HG03064 (cell line): Measurements from ENCODE around the gene HS1BP3.

Experiments used
- ATAC-seq: cut with Tn5 transposase; IDR thresholded peaks from one replicate; pipeline ENCODE4 v1.9.1; 2021; ENCODE audit warnings: low read depth; ENCODE audit not compliant: unreplicated experiment

The HS1BP3 gene

GRCh38 chr2:20575935-20576597 lies 74.8 kb downstream of the HS1BP3 start:
- ATAC-seq, result no peak

GRCh38 chr2:20575414-20575813 lies 75.5 kb downstream of the HS1BP3 start:
- no peak for ATAC-seq

- no peak for ATAC-seq
These were observed 76.0 kb downstream of the HS1BP3 start for GRCh38 chr2:20574930-20575329.

DNA sequence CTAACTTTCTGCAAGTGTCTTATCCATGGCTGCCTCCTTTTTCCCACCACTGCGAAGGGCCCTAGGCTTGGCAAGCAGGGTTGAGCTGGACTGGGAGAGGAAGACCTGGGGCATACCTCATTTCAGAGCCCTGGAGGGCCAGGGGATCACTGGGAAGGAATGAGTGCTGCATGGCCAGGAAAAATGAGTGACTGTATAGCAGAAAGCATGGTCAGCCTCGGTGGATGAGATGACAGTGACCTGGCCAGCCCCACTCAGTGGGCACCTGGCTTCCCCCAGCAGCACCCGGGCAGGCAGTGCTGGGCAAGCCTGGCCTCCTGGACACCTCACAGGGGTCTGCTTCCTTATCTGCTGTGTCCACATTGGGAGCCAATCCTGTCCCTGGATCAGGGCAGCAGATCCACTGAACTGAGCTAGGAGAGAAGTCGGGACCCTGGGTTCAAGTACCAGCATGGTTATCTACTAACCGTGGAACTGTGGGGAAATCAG lies 76.4 kb downstream of the HS1BP3 start:
- ATAC-seq, result no peak

- no peak for ATAC-seq
These were observed 77.1 kb downstream of the HS1BP3 start for GRCh38 chr2:20573620-20574422.

DNA sequence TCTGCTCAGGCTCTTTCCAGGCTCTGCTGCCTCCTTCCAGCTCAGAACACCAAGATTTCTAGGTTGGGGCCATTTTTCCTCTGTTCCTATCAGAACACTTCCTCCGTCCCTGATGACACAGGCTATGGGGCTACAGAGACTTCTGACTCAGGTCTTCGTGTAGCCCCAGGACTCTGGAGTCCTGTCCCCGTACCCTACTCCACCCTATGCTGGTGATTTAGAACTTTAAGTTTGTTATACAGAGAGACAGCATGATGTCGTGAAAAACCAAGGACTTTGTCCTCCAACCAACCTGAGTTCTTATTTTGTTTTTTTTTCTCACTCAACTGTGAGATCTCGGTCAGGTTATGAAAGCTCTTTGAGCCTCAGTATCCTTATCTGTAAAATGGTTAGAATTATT lies 78.7 kb downstream of the HS1BP3 start:
- ATAC-seq, result no peak

- ATAC-seq, result no peak
These were observed 79.2 kb downstream of the HS1BP3 start for GRCh38 chr2:20571644-20572215.

- no peak for ATAC-seq
These were observed 79.7 kb downstream of the HS1BP3 start for GRCh38 chr2:20571231-20571630.

GRCh38 chr2:20570249-20570648 lies 80.6 kb downstream of the HS1BP3 start:
- no peak for ATAC-seq

GRCh38 chr2:20569464-20570223 lies 81.3 kb downstream of the HS1BP3 start:
- ATAC-seq, result no peak

GRCh38 chr2:20568501-20569463 lies 82.1 kb downstream of the HS1BP3 start:
- no peak for ATAC-seq

- no peak for ATAC-seq
These were observed 83.0 kb downstream of the HS1BP3 start for GRCh38 chr2:20567926-20568179.
